Osteocyte (in vitro differentiated cells): ENCODE results near the gene CEP85L. TPM values are rescaled to one million over a fixed set of nuclear protein-coding genes. Genes with fewer than 3 reads are reported as not detected.

Experiments
- DNase-seq: peaks from one replicate; pipeline ENCODE4 v3.0.0; 2021; ENCODE audit warnings: mixed read lengths; ENCODE audit not compliant: unreplicated experiment; ENCODE audit errors: extremely low spot score
- H3K27ac Mint-ChIP-seq: one replicate; pipeline ENCODE4 v1.8.0; 2021; ENCODE audit warnings: mild to moderate bottlenecking, mixed read lengths; ENCODE audit not compliant: unreplicated experiment
- H3K27me3 Mint-ChIP-seq: one replicate; pipeline ENCODE4 v1.8.0; 2021; ENCODE audit warnings: mixed read lengths; ENCODE audit not compliant: unreplicated experiment
- H3K36me3 Mint-ChIP-seq: one replicate; pipeline ENCODE4 v1.8.0; 2021; ENCODE audit warnings: mixed read lengths; ENCODE audit not compliant: unreplicated experiment
- H3K4me1 Mint-ChIP-seq: one replicate; pipeline ENCODE4 v1.8.0; 2021; ENCODE audit warnings: mixed read lengths; ENCODE audit not compliant: unreplicated experiment
- H3K4me3 Mint-ChIP-seq: one replicate; pipeline ENCODE4 v1.8.0; 2021; ENCODE audit warnings: mild to moderate bottlenecking, moderate library complexity, mixed read lengths; ENCODE audit not compliant: unreplicated experiment
- H3K9me3 Mint-ChIP-seq: one replicate; pipeline ENCODE4 v1.8.0; 2021; ENCODE audit warnings: mixed read lengths; ENCODE audit not compliant: unreplicated experiment
- CTCF ChIP-seq: fragments of 200-600 bp; sonication (generic); IDR thresholded peaks from 2 replicates; pipeline ENCODE4 v1.5.0; 2021; ENCODE audit warnings: antibody characterized with exemption, mild to moderate bottlenecking, moderate library complexity
- total RNA-seq: library from RNA; stranded (reverse); gene quantifications from 2 replicates; pipeline ENCODE4 v1.2.1, GENCODE V29; 2021

The CEP85L gene
- total RNA-seq, 1 donor from 2014 or later = 10.4 TPM

DNA sequence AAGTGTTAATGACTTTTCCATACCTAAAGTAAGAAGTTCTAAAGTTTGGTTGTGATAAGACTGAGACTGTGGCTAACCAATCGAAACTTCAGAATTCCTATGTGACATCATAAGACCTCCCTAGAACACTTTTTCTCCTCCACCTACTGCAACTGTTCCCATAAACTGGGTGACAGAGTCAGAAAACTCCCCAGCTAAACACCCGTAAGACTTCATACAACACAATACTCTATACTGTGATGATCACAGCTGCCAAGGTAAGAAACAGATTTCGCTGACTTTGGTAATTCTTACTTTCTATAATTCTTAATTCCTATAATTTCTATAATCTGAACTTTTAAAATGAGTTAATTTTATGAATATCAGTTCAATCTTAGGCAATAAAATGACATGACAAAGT lies 103.3 kb downstream of the CEP85L start, which contains the start of gene PLN:
PLN (plus strand) TSS at position 161 of the 400 bp plus-strand sequence. CDS start 10,626 bp downstream, outside the sequence.
- TF ChIP-seq CTCF = no peak

DNA sequence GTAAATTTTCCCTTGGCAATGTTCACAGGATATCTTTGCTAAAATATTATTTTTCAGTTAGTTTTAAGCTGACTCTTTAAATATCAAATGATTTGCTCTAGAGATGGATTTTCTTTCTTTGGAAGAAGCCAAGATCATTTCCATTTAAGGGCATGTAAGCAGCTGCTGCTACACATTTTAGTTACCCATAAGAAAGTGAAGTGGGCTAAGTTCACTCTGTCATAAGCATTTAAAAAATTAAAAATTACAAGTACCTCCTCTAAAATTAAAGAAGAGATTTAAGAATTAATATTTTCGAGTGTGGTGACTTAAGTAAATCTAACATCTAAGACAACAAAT lies 104.5 kb downstream of the CEP85L start:
- H3K9me3 Mint-ChIP-seq = no peaks in the 10 kb centered on the region
- no peak for TF ChIP-seq CTCF

More for the DNA sequence above, 103.3 kb downstream of the CEP85L start, which contains the start of gene PLN:
- no peak for DNase-seq
- no peaks in the 10 kb centered on the region for H3K27me3 Mint-ChIP-seq
- no peak within 1 kb of the TSS for H3K4me3 Mint-ChIP-seq
- H3K4me1 Mint-ChIP-seq = peaks cover 13% of the 10 kb centered on the region
- H3K9me3 Mint-ChIP-seq = no peaks in the 10 kb centered on the region
- H3K36me3 Mint-ChIP-seq = peaks cover 2% of the 10 kb centered on the region
- H3K27ac Mint-ChIP-seq = no peak within 1 kb of the TSS

GRCh38 chr6:118546164-118546879 lies 105.1 kb downstream of the CEP85L start:
- no peaks in the 10 kb centered on the region for H3K27me3 Mint-ChIP-seq
- H3K4me1 Mint-ChIP-seq = peaks cover 18% of the 10 kb centered on the region
- no peak for DNase-seq
- H3K4me3 Mint-ChIP-seq = no peak overlapping the region
- H3K9me3 Mint-ChIP-seq = no peaks in the 10 kb centered on the region
- peaks cover 2% of the 10 kb centered on the region for H3K36me3 Mint-ChIP-seq
- H3K27ac Mint-ChIP-seq = no peak overlapping the region
- TF ChIP-seq CTCF = no peak

More for the DNA sequence above, 104.5 kb downstream of the CEP85L start:
- peaks cover 16% of the 10 kb centered on the region for H3K4me1 Mint-ChIP-seq
- H3K27ac Mint-ChIP-seq = no peak overlapping the region
- no peak overlapping the region for H3K4me3 Mint-ChIP-seq
- H3K27me3 Mint-ChIP-seq = no peaks in the 10 kb centered on the region
- DNase-seq = no peak
- H3K36me3 Mint-ChIP-seq = peaks cover 2% of the 10 kb centered on the region

- Mint-ChIP-seq H3K4me1 (peaks cover 19% of the 10 kb centered on the region), H3K9me3 (no peaks in the 10 kb centered on the region), H3K27me3 (no peaks in the 10 kb centered on the region), H3K4me3 (no peak overlapping the region), H3K36me3 (peaks cover 2% of the 10 kb centered on the region), H3K27ac (no peak overlapping the region)
- no peak for DNase-seq
- TF ChIP-seq CTCF = no peak
Observed at GRCh38 chr6:118544105-118544504, 107.3 kb downstream of the CEP85L start.

- H3K27ac Mint-ChIP-seq = no peak overlapping the region
- peaks cover 19% of the 10 kb centered on the region for H3K4me1 Mint-ChIP-seq
- no peaks in the 10 kb centered on the region for H3K9me3 Mint-ChIP-seq
- TF ChIP-seq CTCF = no peak
- H3K36me3 Mint-ChIP-seq = peaks cover 2% of the 10 kb centered on the region
- DNase-seq = no peak
- H3K4me3 Mint-ChIP-seq = no peak overlapping the region
- H3K27me3 Mint-ChIP-seq = no peaks in the 10 kb centered on the region
Observed at GRCh38 chr6:118542184-118542952, 109.0 kb downstream of the CEP85L start.
